K562 (cell line): Measurements from ENCODE around the gene PABPC1L. TPM values are rescaled to one million over a fixed set of nuclear protein-coding genes. Genes with fewer than 3 reads are reported as not detected.

ENCODE experiments used
- EGR1 ChIP-seq: fragments of 450-650 bp; conservative IDR thresholded peaks from 2 replicates; pipeline ENCODE4 v1.6.1; 2017; ENCODE audit warnings: mild to moderate bottlenecking
- SMARCA4 ChIP-seq: fragments of 450-650 bp; IDR thresholded peaks from 2 replicates; pipeline ENCODE4 v1.6.1; 2016
- polyA plus RNA-seq, 8 experiments: library from polyadenylated mRNA; depleted of rRNA in 4 of 8; stranded (reverse) in 5 of 8; unstranded in 3 of 8; fragments of >200 nt; fragmentation: Nextera tagmentation in 2 of 8; fragmentation: Illumina TruSeq in 1 of 8; extraction: Ambion mirVana in 2 of 8; extraction: Trizol in 1 of 8; gene quantifications; 2 replicates each; pipeline versions ENCODE4 v1.2.1 to v1.2.3, GENCODE V29; 2011 to 2014; ENCODE audit warnings: inconsistent platforms in 1 of 8, missing spikeins in 1 of 8
- total RNA-seq, 7 experiments: library from RNA; depleted of rRNA in 6 of 7; stranded (reverse); fragments of >200 nt in 6 of 7; fragmentation: Illumina TruSeq in 2 of 7; extraction: Trizol in 2 of 7; gene quantifications; 2 replicates each; pipeline versions ENCODE4 v1.2.1 to v1.2.3, GENCODE V29; 2011 to 2021; ENCODE audit warnings: low replicate concordance in 1 of 7
- TF ChIP-seq, protein P1 (sequence below), 2 experiments: fragments of 450-650 bp in 1 of 2; sonication (generic) in 1 of 2; formaldehyde crosslinking in 1 of 2; IDR thresholded peaks; 2 replicates each; pipeline versions ENCODE4 v1.7.1 to v1.9.0; 2016 to 2022; ENCODE audit warnings: inconsistent platforms in 1 of 2, mild to moderate bottlenecking in 1 of 2, missing genetic modification reagents in 1 of 2

Gene PABPC1L
- total and polyA plus RNA-seq, 9 of the 15 experiments (the other 6 are each of a cell fraction or from before 2014, with no cell fraction given): 6.0 to 90.3 (median 15.8) TPM

DNA sequence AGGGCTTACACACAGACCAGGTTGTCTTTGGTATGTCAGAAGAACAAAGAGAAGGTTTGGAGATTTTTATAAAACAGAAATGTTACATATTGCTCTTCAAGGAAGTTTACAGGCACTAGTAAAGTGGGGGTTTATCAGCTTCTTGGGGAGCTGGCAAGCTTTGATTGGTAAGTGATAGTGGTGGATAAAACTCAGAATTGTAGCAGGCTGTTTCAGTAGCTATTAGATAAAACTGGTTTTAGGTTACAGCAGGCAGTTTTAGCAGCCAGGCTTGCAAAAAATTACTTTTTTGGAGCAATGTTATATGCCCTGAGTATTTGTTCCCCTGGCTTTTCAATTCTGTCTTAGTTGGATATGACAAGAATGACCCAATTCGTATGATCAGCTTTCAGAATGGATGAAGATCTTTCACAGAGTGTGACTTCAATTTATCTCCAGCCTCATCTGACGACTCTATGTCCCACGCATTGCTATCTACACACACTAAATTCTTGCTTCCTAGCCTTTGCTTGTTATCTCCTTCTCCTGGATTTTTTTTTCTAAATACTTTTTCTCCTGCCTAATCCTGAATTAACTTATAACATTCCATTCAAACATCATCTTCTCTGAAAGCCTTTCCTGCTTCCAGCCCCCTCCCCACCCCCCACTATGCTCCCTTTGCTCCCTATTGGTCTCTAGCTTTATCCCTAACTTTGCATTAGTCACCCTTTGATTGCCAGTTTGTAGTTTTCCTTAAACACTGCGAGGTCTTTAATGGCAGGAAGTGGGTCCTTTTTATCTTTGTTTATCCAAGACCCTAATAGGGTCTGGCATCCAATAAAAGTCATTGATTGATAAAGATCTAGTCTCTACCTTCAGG lies 51.4 kb downstream of the PABPC1L start (continued):
- TF ChIP-seq, protein P1, sequence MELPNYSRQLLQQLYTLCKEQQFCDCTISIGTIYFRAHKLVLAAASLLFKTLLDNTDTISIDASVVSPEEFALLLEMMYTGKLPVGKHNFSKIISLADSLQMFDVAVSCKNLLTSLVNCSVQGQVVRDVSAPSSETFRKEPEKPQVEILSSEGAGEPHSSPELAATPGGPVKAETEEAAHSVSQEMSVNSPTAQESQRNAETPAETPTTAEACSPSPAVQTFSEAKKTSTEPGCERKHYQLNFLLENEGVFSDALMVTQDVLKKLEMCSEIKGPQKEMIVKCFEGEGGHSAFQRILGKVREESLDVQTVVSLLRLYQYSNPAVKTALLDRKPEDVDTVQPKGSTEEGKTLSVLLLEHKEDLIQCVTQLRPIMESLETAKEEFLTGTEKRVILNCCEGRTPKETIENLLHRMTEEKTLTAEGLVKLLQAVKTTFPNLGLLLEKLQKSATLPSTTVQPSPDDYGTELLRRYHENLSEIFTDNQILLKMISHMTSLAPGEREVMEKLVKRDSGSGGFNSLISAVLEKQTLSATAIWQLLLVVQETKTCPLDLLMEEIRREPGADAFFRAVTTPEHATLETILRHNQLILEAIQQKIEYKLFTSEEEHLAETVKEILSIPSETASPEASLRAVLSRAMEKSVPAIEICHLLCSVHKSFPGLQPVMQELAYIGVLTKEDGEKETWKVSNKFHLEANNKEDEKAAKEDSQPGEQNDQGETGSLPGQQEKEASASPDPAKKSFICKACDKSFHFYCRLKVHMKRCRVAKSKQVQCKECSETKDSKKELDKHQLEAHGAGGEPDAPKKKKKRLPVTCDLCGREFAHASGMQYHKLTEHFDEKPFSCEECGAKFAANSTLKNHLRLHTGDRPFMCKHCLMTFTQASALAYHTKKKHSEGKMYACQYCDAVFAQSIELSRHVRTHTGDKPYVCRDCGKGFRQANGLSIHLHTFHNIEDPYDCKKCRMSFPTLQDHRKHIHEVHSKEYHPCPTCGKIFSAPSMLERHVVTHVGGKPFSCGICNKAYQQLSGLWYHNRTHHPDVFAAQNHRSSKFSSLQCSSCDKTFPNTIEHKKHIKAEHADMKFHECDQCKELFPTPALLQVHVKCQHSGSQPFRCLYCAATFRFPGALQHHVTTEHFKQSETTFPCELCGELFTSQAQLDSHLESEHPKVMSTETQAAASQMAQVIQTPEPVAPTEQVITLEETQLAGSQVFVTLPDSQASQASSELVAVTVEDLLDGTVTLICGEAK (IDR thresholded peaks at IDR 0.05): 0 out of 2 replicates have a peak, but pooled peaks have one; percentile 14
- TF ChIP-seq, protein P1 (CRISPR knock-in tag; IDR thresholded peaks at IDR 0.05): no peak
- TF ChIP-seq SMARCA4 (0 out of 2 replicates have a peak, but pooled peaks have one; percentile 49), EGR1 (peak; percentile 53)
